SK-N-MC (cell line): Measurements from ENCODE around the gene TRAPPC6A.

Experiments used
- EZH2 ChIP-seq: fragments of 200-600 bp; sonication (generic); IDR thresholded peaks from one replicate; pipeline ENCODE4 v1.6.1; 2017; ENCODE audit warnings: antibody characterized with exemption
- FOXP2 ChIP-seq: optimal IDR thresholded peaks from 2 replicates; pipeline ENCODE3; 2011; ENCODE audit warnings: mild to moderate bottlenecking, moderate library complexity; ENCODE audit not compliant: insufficient read depth; ENCODE audit errors: extremely low read length, control extremely low read depth
- POLR2AphosphoS5 ChIP-seq: IDR thresholded peaks from 2 replicates; pipeline ENCODE4 v1.6.1; 2012; ENCODE audit warnings: mild to moderate bottlenecking, low read depth, low read length, borderline replicate concordance

GRCh38 chr19:45166723-45167252, 11.2 kb downstream of the TRAPPC6A start:
- TF ChIP-seq EZH2 (no peak), POLR2AphosphoS5 (no peak), FOXP2 (no peak)
